Testis (tissue), 3 donors: ENCODE data around the gene BBS4. TPM values are rescaled to one million over a fixed set of nuclear protein-coding genes. Genes with fewer than 3 reads are reported as not detected.
"Not testable (repeated sequence)": the region's sequence is repeated elsewhere in the genome, so short reads cannot be mapped to it uniquely, and the experiment has no call there.

ENCODE experiments used
- DNase-seq: peaks from one replicate; pipeline ENCODE4 v3.0.0-alpha.2; 2019
- H3K27ac ChIP-seq, 2 donors: fragments of 200-600 bp; sonication (generic); one replicate each; pipeline ENCODE4 v1.5.1; 2019
- H3K27me3 ChIP-seq: fragments of 200-600 bp; sonication (generic); one replicate; pipeline ENCODE4 v1.5.1; 2019
- H3K36me3 ChIP-seq: fragments of 200-600 bp; sonication (generic); one replicate; pipeline ENCODE4 v1.5.1; 2017; ENCODE audit warnings: low read depth; ENCODE audit errors: missing control alignments
- H3K4me1 ChIP-seq: fragments of 200-600 bp; sonication (generic); one replicate; pipeline ENCODE4 v1.5.1; 2019
- H3K4me3 ChIP-seq, 2 donors: fragments of 200-600 bp; sonication (generic); one replicate each; pipeline ENCODE4 v1.5.1; 2017 to 2019
- H3K9me3 ChIP-seq: fragments of 200-600 bp; sonication (generic); one replicate; pipeline ENCODE4 v1.5.1; 2017
- POLR2A ChIP-seq: fragments of 450-650 bp; IDR thresholded peaks from one replicate; pipeline ENCODE4 v1.6.1; 2017; ENCODE audit warnings: antibody characterized with exemption, mild to moderate bottlenecking, moderate library complexity
- WGBS, 2 donors: methylation state at CpG; one replicate each; pipeline ENCODE4 v1.1.5; 2018; 5-methylcytosine and 5-hydroxymethylcytosine counted together
- intact Hi-C: fragments of 100-400 bp; cut with DNase I; formaldehyde crosslinking; loops from one replicate; pipeline ENCODE4 v1.15.1; 2023; ENCODE audit warnings: low total_unique reads
- polyA plus RNA-seq: library from polyadenylated mRNA; stranded (reverse); fragments of 350-450 nt; fragmentation: Illumina TruSeq; extraction: RNeasy Lipid Tissue Mini Kit (QIAGEN cat#74804); gene quantifications from one replicate; pipeline ENCODE4 v1.2.3, GENCODE V29; 2014; ENCODE audit warnings: low read depth, low replicate concordance; ENCODE audit not compliant: insufficient read depth
- total RNA-seq, 2 donors: library from RNA; depleted of rRNA; stranded (reverse); fragments of >200 nt; gene quantifications; one replicate each; pipeline ENCODE4 v1.2.3, GENCODE V29; 2016
- TF ChIP-seq, protein P1 (sequence below), 3 experiments: fragments of 450-650 bp in 2 of 3; fragments of 200-600 bp in 1 of 3; sonication (generic) in 1 of 3; IDR thresholded peaks; one replicate each; pipeline ENCODE4 v1.5.1; 2016 to 2019; ENCODE audit warnings: antibody characterized with exemption in 3 of 3, mild to moderate bottlenecking in 2 of 3, moderate library complexity in 1 of 3

The BBS4 gene
- total and polyA plus RNA-seq, 3 donors from 2014 or later = 48.7 to 83.9 (median 50.7) TPM

DNA sequence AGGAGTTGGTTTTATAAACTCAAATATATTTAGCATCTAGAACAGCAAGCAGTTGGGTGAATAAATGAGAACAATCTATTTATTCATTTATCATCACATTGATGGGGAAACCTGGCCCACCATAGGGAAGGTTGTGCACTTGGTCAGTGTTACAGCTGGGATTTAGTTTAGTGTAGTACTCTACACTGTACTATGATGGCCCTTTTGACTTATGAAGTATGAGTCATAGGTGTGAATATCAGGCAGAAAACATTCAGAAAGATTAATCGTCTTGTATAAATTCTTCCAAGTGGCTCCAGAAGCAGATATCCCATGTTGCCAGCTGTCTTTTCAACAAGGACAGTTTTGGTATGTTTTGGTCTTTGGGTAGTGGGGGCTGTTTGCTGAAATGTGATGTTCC lies 38.0 kb downstream of the BBS4 start:
- no peak for DNase-seq
- no peaks in the 10 kb centered on the region for H3K27me3 ChIP-seq
- no peak overlapping the region for H3K27ac ChIP-seq
- 73 to 81% methylated on average over 1 of the region's 1 CpG for WGBS, 2 donors
- no peaks in the 10 kb centered on the region for H3K9me3 ChIP-seq
- no peaks in the 10 kb centered on the region for H3K4me1 ChIP-seq
- no peaks in the 10 kb centered on the region for H3K36me3 ChIP-seq
- TF ChIP-seq, protein P1, sequence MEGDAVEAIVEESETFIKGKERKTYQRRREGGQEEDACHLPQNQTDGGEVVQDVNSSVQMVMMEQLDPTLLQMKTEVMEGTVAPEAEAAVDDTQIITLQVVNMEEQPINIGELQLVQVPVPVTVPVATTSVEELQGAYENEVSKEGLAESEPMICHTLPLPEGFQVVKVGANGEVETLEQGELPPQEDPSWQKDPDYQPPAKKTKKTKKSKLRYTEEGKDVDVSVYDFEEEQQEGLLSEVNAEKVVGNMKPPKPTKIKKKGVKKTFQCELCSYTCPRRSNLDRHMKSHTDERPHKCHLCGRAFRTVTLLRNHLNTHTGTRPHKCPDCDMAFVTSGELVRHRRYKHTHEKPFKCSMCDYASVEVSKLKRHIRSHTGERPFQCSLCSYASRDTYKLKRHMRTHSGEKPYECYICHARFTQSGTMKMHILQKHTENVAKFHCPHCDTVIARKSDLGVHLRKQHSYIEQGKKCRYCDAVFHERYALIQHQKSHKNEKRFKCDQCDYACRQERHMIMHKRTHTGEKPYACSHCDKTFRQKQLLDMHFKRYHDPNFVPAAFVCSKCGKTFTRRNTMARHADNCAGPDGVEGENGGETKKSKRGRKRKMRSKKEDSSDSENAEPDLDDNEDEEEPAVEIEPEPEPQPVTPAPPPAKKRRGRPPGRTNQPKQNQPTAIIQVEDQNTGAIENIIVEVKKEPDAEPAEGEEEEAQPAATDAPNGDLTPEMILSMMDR (IDR thresholded peaks at IDR 0.05) = no peak
- no peak overlapping the region for H3K4me3 ChIP-seq
- intact Hi-C loops = no loop called here

GRCh38 chr15:72725446-72725845 lies 39.4 kb downstream of the BBS4 start:
- Histone ChIP-seq H3K27me3 (no peaks in the 10 kb centered on the region), H3K27ac (no peak overlapping the region), H3K36me3 (no peaks in the 10 kb centered on the region), H3K9me3 (no peaks in the 10 kb centered on the region), H3K4me1 (no peaks in the 10 kb centered on the region), H3K4me3 (no peak overlapping the region)
- intact Hi-C loops = no loop called here
- TF ChIP-seq POLR2A = no peak
- TF ChIP-seq, protein P1 (IDR thresholded peaks at IDR 0.05) = no peak
- DNase-seq = no peak
- WGBS, 2 donors = 83 to 93% methylated on average over 3 of the region's 3 CpGs

- H3K4me1 ChIP-seq, H3K27me3 ChIP-seq, intact Hi-C loops, H3K4me3 ChIP-seq, H3K9me3 ChIP-seq, H3K36me3 ChIP-seq, H3K27ac ChIP-seq, DNase-seq: not testable (repeated sequence)
- 98 to 99% methylated on average over 6 of the region's 6 CpGs for WGBS, 2 donors
Measured at GRCh38 chr15:72725851-72726250, 39.8 kb downstream of the BBS4 start.

DNA sequence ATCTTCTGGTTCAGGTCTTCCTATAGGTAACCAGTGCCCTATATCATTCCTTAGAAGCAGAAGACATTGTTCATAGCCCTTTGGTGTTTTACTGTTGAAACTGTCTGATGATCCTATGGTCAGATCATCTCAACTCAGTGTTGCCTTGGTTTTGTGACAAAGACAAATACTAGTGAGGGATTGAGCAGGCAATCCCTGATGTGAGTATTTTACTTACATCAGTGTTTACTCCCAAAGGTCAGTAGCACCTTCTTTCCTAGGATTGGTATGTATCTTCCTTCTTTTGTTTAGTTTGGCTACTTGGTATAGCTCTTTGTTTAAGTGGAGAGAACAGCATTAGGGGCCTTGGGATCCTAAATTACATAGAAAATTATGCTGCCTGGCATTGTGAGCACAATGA lies 41.1 kb downstream of the BBS4 start:
- H3K27me3 ChIP-seq = no peaks in the 10 kb centered on the region
- no peaks in the 10 kb centered on the region for H3K36me3 ChIP-seq
- no peaks in the 10 kb centered on the region for H3K4me1 ChIP-seq
- no peak for DNase-seq
- no peaks in the 10 kb centered on the region for H3K9me3 ChIP-seq
- no peak for TF ChIP-seq POLR2A
- TF ChIP-seq, protein P1 (IDR thresholded peaks at IDR 0.05) = no peak
- intact Hi-C loops = no loop called here
- H3K4me3 ChIP-seq = no peak overlapping the region
- H3K27ac ChIP-seq = no peak overlapping the region

GRCh38 chr15:72728249-72728648 lies 42.2 kb downstream of the BBS4 start:
- H3K36me3 ChIP-seq, H3K27ac ChIP-seq, intact Hi-C loops, DNase-seq, H3K9me3 ChIP-seq, H3K4me1 ChIP-seq, H3K4me3 ChIP-seq, H3K27me3 ChIP-seq: not testable (repeated sequence)
- WGBS, 2 donors = 93 to 95% methylated on average over 1 of the region's 1 CpG

DNA sequence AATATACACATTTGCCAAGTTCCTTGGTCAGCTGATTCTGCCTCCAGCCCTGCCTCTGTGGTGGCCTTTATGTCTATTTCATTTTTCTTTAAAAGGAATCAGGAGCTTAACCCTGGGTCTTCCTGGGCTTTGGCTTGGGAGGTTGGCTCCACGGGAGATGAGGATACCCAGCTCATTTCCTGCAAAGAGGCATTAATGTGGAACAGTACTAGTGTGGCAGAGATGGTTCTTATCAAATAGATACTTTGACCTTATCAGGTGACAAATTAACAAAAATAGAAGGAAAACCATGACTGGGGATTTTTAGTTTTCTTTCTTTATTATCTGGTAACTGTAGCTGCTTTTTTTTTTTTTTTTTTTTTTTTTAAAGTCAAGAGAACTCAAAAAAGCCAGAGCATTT lies 42.8 kb downstream of the BBS4 start:
- TF ChIP-seq POLR2A = no peak
- TF ChIP-seq, protein P1 (IDR thresholded peaks at IDR 0.05) = no peak
- WGBS, 2 donors = 91 to 100% methylated on average over 1 of the region's 1 CpG
- no peaks in the 10 kb centered on the region for H3K4me1 ChIP-seq
- H3K36me3 ChIP-seq = no peaks in the 10 kb centered on the region
- no peaks in the 10 kb centered on the region for H3K9me3 ChIP-seq
- no peak overlapping the region for H3K27ac ChIP-seq
- no peak overlapping the region for H3K4me3 ChIP-seq
- intact Hi-C loops = no loop called here
- no peaks in the 10 kb centered on the region for H3K27me3 ChIP-seq
- no peak for DNase-seq
